GM21528 (cell line): ENCODE data around the gene DOCK4.

Experiments
- ATAC-seq: cut with Tn5 transposase; IDR thresholded peaks from one replicate; pipeline ENCODE4 v1.9.1; 2021; ENCODE audit warnings: mild to moderate bottlenecking, moderate library complexity; ENCODE audit not compliant: unreplicated experiment, low FRiP score

DOCK4 gene

GRCh38 chr7:112192236-112193154, 13.7 kb downstream of the DOCK4 start:
- ATAC-seq: no peak

GRCh38 chr7:112190120-112190519, 16.1 kb downstream of the DOCK4 start:
- ATAC-seq: no peak

GRCh38 chr7:112189691-112190090, 16.5 kb downstream of the DOCK4 start:
- no peak for ATAC-seq

GRCh38 chr7:112188257-112188656, 17.9 kb downstream of the DOCK4 start:
- ATAC-seq: no peak

GRCh38 chr7:112186300-112186699, 19.9 kb downstream of the DOCK4 start:
- no peak for ATAC-seq

- no peak for ATAC-seq
Observed at GRCh38 chr7:112185005-112185834, 21.0 kb downstream of the DOCK4 start.

- ATAC-seq: no peak
Observed at GRCh38 chr7:112184455-112184854, 21.7 kb downstream of the DOCK4 start.

GRCh38 chr7:112183266-112183665, 22.9 kb downstream of the DOCK4 start:
- no peak for ATAC-seq

- ATAC-seq: no peak
Observed at GRCh38 chr7:112182749-112183148, 23.4 kb downstream of the DOCK4 start.

GRCh38 chr7:112180223-112180622, 26.0 kb downstream of the DOCK4 start:
- ATAC-seq: no peak

GRCh38 chr7:112176693-112177415, 29.3 kb downstream of the DOCK4 start:
- no peak for ATAC-seq

- ATAC-seq: no peak
Observed at GRCh38 chr7:112176241-112176640, 30.0 kb downstream of the DOCK4 start.

GRCh38 chr7:112174192-112174591, 32.0 kb downstream of the DOCK4 start:
- no peak for ATAC-seq

GRCh38 chr7:112173568-112173905, 32.7 kb downstream of the DOCK4 start:
- no peak for ATAC-seq

GRCh38 chr7:112172870-112173567, 33.2 kb downstream of the DOCK4 start:
- no peak for ATAC-seq

GRCh38 chr7:112171673-112172072, 34.5 kb downstream of the DOCK4 start:
- ATAC-seq: no peak

GRCh38 chr7:112168915-112169314, 37.3 kb downstream of the DOCK4 start:
- ATAC-seq: no peak

- no peak for ATAC-seq
Observed at GRCh38 chr7:112167147-112167546, 39.1 kb downstream of the DOCK4 start.

GRCh38 chr7:112162784-112163506, 43.3 kb downstream of the DOCK4 start:
- ATAC-seq: no peak
